Measurements from ENCODE around the gene GNA12.
A peak's percentile ranks its signal among the peaks of the same experiment; 100 is the strongest.
"Not testable (repeated sequence)": the region's sequence is repeated elsewhere in the genome, so short reads cannot be mapped to it uniquely, and the experiment has no call there.

GNA12 gene

GRCh38 chr7:2725178-2726105 lies 118.7 kb downstream of the GNA12 start:
- no peak for DNase-seq

- DNase-seq, result no peak
These were observed 119.5 kb downstream of the GNA12 start for GRCh38 chr7:2724453-2725177.

- DNase-seq, result not testable (repeated sequence)
These were observed 120.1 kb downstream of the GNA12 start for GRCh38 chr7:2724036-2724435.

DNA sequence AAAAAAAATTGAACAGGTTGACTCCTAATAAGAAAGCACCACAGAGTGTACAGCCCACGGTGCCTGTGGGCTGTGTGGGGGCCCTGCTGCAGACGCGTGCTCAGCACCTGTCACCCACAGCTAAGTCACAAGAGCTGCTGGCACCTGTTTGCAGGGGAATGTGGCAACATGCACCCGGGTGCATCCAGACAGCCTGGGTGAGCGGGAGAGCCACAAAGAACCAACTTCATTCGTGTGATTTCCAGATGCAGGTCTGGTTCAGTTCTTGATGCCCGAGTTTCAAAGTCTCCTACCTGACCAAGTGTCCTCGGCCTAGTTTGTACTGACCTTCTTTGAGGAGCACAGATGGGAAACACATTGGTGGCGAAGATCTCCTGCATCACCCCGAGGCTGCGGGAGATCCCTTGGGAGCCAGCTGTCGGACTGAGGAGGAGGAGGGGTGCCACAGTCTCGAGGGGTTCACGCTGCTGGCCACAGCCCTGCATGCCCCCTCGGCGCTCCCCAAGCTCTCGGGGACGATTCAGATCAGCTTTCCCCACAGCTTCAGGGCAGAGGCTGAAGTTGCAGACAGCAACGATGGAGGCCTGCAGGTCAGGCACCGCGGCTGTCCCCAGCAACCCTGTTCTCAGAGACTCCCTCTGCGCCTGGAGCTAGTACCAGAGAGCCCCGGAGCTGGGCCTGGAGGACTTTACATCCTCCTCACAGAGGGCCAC lies 120.8 kb downstream of the GNA12 start:
- DNase-seq, result no peak

- DNase-seq, result no peak
These were observed 121.5 kb downstream of the GNA12 start for GRCh38 chr7:2722591-2722990.

GRCh38 chr7:2721842-2722241 lies 122.3 kb downstream of the GNA12 start:
- no peak for DNase-seq

DNA sequence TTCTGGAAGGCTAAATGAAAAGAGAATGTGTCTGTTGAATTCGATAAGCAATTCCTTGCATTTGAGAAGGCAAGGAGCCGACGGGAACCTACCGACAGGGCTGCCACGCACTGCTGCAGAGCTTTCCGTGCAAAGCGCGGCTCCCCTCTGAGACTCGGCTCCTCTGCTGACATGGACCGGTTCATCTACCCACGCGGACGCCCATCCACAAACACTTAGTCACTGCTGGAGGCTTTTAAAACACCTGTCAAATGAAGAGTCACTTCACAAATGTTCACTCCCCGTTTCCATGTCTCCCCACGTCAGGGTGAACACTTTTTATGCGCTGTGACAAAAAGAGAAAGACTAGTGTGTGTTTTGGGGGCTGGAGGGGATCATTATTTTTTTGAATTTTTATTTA lies 124.1 kb downstream of the GNA12 start:
- no peak for DNase-seq

DNA sequence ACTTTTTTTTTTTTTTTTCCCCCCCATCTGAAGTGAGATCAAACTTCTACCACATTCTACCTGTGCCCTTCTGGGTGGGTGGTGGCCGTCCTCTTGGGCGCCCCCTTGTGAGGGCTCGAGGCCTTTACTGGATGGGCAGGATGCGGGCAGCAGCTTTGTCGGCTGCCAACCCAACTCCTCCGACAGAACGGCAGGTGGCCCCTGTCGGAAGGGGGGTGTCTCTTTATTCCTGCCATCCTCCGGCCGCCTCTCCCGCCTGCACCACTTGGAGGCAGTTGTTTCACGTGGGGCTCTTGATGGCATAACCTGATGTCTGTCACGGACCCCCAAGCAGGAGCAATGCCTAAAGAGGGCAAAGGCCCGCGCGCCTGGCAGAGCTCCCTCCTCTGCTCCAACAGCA lies 125.1 kb downstream of the GNA12 start:
- DNase-seq, result no peak

DNA sequence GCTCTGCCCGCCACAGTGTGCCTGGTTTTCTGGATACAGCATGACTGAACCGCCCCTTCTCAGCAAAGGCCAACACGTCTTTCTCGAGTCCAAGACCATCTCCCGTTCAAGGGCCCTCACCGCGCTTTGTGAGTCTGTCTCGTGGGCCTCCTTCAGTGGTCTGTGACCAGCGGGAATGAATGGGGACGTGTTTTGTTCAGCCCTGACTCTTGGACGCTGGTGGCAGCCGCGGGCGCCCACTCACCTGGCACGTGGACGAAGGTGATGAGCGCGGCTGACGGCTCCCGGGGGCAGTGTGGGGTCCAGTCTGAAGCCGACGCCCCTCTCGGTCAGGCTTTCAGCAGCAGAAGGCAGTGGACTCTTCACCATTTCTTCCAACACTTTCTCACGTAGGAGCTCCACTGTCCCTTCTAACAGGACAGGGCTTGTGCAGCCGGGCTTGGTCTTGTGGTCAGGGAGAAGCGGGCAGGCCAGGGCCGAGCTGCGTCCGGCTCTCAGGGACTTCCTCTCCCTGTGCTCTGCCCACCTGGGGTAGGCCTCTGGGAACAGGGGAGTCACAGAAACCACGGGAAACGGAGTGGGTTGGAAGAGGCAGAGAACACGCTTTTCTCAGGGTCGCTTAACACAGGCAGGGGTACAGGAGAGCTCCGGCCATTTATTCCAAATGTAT lies 125.7 kb downstream of the GNA12 start:
- no peak for DNase-seq

DNA sequence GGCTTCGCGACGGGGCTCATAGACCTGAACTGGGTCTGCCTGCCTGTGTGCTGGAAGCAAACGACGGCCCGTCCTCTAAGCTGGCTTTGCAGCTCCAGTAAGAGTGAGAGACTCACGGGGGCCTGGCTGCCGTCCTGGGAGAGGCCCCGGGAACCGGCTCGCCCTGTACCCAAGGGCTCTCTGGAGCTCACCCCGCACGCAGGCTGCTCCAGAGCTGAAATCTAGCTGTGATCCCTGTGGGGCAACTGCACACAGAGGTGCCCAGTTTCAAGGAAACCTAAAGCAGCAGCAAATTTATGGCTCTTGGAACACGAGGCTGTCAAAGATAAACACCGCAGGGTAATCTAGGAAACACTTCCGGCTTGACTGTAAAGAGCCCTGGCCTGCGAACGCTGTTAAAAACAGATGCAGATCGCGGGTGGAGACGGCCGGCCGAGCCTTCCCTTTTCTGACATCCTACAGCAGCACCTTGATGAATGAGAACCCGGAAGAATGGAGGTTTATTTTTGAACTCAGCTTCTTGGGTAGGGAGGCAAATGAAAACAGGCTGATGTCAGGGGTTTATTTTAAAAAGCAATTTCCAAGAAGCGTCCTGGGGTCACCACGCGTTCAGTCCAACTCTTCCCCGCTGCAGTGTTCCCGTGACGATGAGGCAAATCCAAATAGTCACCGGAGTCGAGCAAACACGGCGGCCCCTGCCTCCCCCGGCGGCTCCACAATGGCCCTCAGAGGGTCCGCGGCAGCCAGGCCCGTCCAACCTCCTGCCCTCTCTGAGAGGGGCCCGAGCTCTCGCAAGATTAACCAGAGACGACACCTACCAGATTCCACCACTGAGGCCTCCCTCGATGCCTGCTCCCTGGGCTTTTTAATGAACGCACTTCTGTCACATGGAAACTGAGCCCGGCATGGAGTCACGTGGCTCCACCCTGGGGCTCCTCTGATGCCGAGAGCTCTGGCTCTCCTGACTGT lies 126.5 kb downstream of the GNA12 start:
- no peak for DNase-seq

- no peak for DNase-seq
These were observed 127.2 kb downstream of the GNA12 start for GRCh38 chr7:2716906-2717292.

- no peak for DNase-seq
These were observed 127.6 kb downstream of the GNA12 start for GRCh38 chr7:2716488-2716887.

- no peak for DNase-seq
These were observed 128.5 kb downstream of the GNA12 start for GRCh38 chr7:2715341-2716231.

- peak in 1 of 2 experiments; percentile 49 for DNase-seq
These were observed 129.5 kb downstream of the GNA12 start for GRCh38 chr7:2714636-2715035.

GRCh38 chr7:2713978-2714377 lies 130.1 kb downstream of the GNA12 start:
- DNase-seq, result no peak

- DNase-seq, result no peak
These were observed 130.7 kb downstream of the GNA12 start for GRCh38 chr7:2713370-2713769.

DNA sequence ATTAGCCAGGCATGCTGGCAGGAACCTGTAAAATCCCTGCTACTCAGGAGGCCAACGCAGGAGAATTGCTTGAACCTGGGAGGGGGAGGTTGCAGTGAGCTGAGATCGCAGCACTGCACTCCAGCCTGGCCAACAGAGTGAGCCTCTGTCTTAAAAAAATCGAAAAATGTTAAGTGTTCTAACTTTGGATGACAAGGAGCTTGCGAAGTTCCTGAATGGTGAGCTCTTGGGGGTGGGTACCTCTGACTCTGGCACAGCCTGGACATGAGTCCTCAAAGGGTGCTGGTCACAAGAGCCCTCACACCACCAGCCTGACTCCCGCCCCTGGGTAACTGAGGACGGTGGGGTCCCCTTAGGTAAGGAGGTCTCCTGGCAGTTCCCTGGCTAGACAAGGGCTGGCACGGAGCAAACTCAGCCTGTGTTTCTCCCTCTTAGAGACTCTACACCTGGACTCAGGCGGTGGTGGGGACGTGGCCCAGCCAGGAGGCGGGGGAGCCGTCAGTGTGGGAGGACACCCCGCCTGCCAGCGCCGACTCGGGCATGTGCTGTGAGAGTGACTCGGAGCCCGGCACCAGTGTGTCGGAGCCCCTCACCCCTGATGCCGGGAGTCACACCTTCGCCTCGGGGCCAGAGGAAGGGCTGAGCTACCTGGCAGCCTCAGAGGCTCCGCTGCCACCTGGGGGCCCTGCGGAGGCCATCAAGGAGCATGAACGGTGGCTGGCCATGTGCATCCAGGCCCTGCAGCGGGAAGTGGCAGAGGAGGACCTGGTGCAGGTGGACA lies 132.0 kb downstream of the GNA12 start:
- DNase-seq, result no peak

DNA sequence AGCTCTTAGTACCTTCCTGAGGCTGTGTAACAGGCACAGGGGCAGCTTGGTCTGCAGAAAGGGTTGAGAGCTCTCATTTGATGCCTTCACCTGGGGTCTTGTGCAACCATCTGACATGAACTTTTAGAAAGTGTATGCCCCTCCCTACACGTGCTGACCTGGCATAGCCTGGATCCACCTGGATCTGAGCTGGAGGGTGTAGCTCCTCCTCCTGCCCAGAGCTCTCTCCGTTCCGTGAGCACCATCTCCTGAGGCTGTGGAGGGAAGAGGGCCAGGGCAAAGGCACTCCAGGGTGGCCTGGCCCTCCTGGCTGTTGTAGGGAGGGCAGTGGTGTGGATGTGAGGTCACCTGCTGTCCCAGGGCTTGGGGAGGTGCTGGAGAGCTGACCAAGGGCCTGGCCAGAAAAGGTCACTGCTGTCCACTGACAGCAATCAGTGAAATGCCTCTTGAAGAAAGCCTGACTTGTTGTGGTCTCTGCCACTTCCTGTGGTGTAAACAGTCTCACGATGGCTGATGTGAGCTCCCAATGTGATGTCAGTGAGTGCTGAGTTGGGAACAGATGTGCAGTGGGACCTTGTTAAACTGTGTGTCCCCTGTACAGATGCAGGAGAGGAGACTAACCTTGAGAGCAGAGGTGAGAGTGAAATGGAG lies 133.1 kb downstream of the GNA12 start:
- no peak for DNase-seq

GRCh38 chr7:2710286-2710655 lies 133.8 kb downstream of the GNA12 start:
- no peak for DNase-seq
